ENCODE data around the gene OVAAL. TPM values are rescaled to one million over a fixed set of nuclear protein-coding genes. Genes with fewer than 3 reads are reported as not detected.

OVAAL gene
- total and polyA plus RNA-seq, 2 of the 4 experiments (the other 2 are of a cell fraction), result not detected

DNA sequence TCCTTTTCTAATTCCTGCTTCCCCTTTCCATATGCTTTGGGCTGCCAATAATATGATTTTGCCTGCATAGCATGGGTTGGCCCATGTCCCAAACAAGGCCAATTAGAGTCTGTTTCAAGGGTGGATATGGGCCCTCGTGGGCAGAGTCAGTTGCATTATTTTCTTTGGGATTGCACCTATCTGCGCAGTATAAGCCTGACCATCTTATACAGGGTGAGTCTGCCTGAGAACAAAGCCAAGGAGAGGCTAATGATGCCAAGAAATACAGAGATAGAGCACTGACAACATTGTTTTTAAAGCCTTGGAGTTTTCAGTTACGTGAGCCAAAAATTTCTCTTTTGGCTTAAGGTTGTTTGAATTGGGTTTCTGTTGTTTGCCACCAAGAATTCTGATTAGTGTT is 18.6 kb downstream of the OVAAL start:
- dilution Hi-C loops (cut with HindIII; ENCODE audit: low sequenced_read_pairs, unreplicated experiment), result no loop called here

More for the DNA sequence above, 18.6 kb downstream of the OVAAL start:
- H3K56ac ChIP-seq (ENCODE audit: extremely low read depth, insufficient read depth, low read length), result no peak overlapping the region
- no peak overlapping the region for H2BK5ac ChIP-seq (ENCODE audit: low read depth, low read length, poor library complexity, severe bottlenecking)
- H2AK9ac ChIP-seq (replicated peaks; ENCODE audit: low read depth, low read length, poor library complexity), result no peak overlapping the region
- 50% methylated on average over 1 of the region's 3 CpGs; no CpG with 5 or more reads in 1 of the 2 experiments for WGBS, 2 experiments (ENCODE audit: extremely low coverage in 2 of 2, insufficient read length in 1 of 2)
- H3K9ac ChIP-seq (ENCODE audit: low read depth, low read length), result no peak overlapping the region
- H3K79me1 ChIP-seq (ENCODE audit: low read depth in 1 of 2, low read length in 2 of 2), result no peaks in the 10 kb centered on the region
- H2BK15ac ChIP-seq (ENCODE audit: low read depth, low read length), result no peak overlapping the region
- no peak overlapping the region for H2AK5ac ChIP-seq (ENCODE audit: low read depth, low read length)
- H3K4me1 ChIP-seq (ENCODE audit: control insufficient read depth, insufficient read depth, low read length), result peaks cover 6% of the 10 kb centered on the region; the same call in 1 of the 2 replicates
- no TSS peak for BruUV-seq (replicated peaks)
- H3K36me3 ChIP-seq (ENCODE audit: control insufficient read depth, insufficient read depth, low read length), result no peaks in the 10 kb centered on the region
- ChIA-PET CTCF (no interaction called here), POLR2A (ENCODE audit: unreplicated experiment) (no interaction called here)
- intact Hi-C loops (cut with micrococcal nuclease) (no loop called here), in situ Hi-C loops (cut with MboI; ENCODE audit: low sequenced_read_pairs) (no loop called here)
- no peak for DNase-seq
- no peak overlapping the region for H3K27ac ChIP-seq (ENCODE audit: insufficient read depth, low read length)
- no peak overlapping the region for H2AFZ ChIP-seq (replicated peaks; ENCODE audit: low read length, poor library complexity)
- H3K9me1 ChIP-seq (ENCODE audit: insufficient read depth, low read length), result 0 out of 2 replicates have a peak, but pooled peaks cover 2% of the 10 kb centered on the region
- no peaks in the 10 kb centered on the region for H3K27me3 ChIP-seq (ENCODE audit: control insufficient read depth, insufficient read depth, low read length)
- no peaks in the 10 kb centered on the region for H4K20me1 ChIP-seq (ENCODE audit: insufficient read depth, low read length)
- H3K23ac ChIP-seq (ENCODE audit: low read depth, low read length), result no peak overlapping the region
- no peak overlapping the region for H4K8ac ChIP-seq (ENCODE audit: low read depth in 2 of 2, low read length in 2 of 2)
- no peaks in the 10 kb centered on the region for H3K9me3 ChIP-seq (ENCODE audit: control insufficient read depth, insufficient read depth, low read length)
- TF ChIP-seq, protein P1, sequence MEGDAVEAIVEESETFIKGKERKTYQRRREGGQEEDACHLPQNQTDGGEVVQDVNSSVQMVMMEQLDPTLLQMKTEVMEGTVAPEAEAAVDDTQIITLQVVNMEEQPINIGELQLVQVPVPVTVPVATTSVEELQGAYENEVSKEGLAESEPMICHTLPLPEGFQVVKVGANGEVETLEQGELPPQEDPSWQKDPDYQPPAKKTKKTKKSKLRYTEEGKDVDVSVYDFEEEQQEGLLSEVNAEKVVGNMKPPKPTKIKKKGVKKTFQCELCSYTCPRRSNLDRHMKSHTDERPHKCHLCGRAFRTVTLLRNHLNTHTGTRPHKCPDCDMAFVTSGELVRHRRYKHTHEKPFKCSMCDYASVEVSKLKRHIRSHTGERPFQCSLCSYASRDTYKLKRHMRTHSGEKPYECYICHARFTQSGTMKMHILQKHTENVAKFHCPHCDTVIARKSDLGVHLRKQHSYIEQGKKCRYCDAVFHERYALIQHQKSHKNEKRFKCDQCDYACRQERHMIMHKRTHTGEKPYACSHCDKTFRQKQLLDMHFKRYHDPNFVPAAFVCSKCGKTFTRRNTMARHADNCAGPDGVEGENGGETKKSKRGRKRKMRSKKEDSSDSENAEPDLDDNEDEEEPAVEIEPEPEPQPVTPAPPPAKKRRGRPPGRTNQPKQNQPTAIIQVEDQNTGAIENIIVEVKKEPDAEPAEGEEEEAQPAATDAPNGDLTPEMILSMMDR (conservative IDR thresholded peaks at IDR 0.05; ENCODE audit: low read depth, low read length), result no peak
- TF ChIP-seq CEBPB (IDR thresholded peaks at IDR 0.05; ENCODE audit: low read depth, low read length) (no peak), RAD21 (IDR thresholded peaks at IDR 0.05; ENCODE audit: low read length) (no peak), BHLHE40 (IDR thresholded peaks at IDR 0.05; ENCODE audit: low read depth, low read length) (no peak), POLR2A (IDR thresholded peaks at IDR 0.05; ENCODE audit: low read depth, low read length) (no peak), MAZ (IDR thresholded peaks at IDR 0.05; ENCODE audit: borderline replicate concordance, low read depth, low read length) (no peak), FOS (IDR thresholded peaks at IDR 0.05; ENCODE audit: low read depth, low read length) (no peak), RFX5 (IDR thresholded peaks at IDR 0.05; ENCODE audit: low read depth, low read length) (no peak), RCOR1 (IDR thresholded peaks at IDR 0.05; ENCODE audit: insufficient replicate concordance, low read length) (no peak), SMC3 (IDR thresholded peaks at IDR 0.05; ENCODE audit: low read depth, low read length) (no peak), MXI1 (IDR thresholded peaks at IDR 0.05; ENCODE audit: borderline replicate concordance, low read depth, low read length) (no peak), MAFK (IDR thresholded peaks at IDR 0.05; ENCODE audit: low read depth, low read length) (no peak), NFE2L2 (IDR thresholded peaks at IDR 0.05; ENCODE audit: low read depth, low read length) (no peak), CHD1 (IDR thresholded peaks at IDR 0.05; ENCODE audit: low read depth, low read length) (no peak)
- TF ChIP-seq, protein P2, sequence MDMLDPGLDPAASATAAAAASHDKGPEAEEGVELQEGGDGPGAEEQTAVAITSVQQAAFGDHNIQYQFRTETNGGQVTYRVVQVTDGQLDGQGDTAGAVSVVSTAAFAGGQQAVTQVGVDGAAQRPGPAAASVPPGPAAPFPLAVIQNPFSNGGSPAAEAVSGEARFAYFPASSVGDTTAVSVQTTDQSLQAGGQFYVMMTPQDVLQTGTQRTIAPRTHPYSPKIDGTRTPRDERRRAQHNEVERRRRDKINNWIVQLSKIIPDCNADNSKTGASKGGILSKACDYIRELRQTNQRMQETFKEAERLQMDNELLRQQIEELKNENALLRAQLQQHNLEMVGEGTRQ (IDR thresholded peaks at IDR 0.05; ENCODE audit: low read depth, low read length), result no peak
- no peak overlapping the region for H4K5ac ChIP-seq (ENCODE audit: low read depth, low read length)
- no peak overlapping the region for H3K4ac ChIP-seq (ENCODE audit: low read depth, low read length)
- H3K18ac ChIP-seq (ENCODE audit: low read depth, low read length), result no peak overlapping the region
- no peak overlapping the region for H4K91ac ChIP-seq (ENCODE audit: insufficient read depth, low read depth, low read length)
- H3K4me3 ChIP-seq (ENCODE audit: insufficient read depth, low read depth, low read length), result no peak overlapping the region
- H3K4me2 ChIP-seq (ENCODE audit: low read depth, low read length), result no peak overlapping the region
- no peak overlapping the region for H2BK20ac ChIP-seq (ENCODE audit: low read depth, low read length)
- ATAC-seq (ENCODE audit: low read depth), result no peak
- H3K14ac ChIP-seq (replicated peaks; ENCODE audit: low read depth, low read length), result no peak overlapping the region
- no peak overlapping the region for H2BK120ac ChIP-seq (ENCODE audit: low read depth, low read length)

Data from IMR-90 (cell line).